PC-3 (cell line): ENCODE measurements around the gene R3HDM2.

Source experiments
- EZH2 ChIP-seq: fragments of 300-600 bp; sonication (generic); IDR thresholded peaks from one replicate; pipeline ENCODE4 v1.6.1; 2017; ENCODE audit warnings: antibody characterized with exemption, mild to moderate bottlenecking, low read length; ENCODE audit not compliant: unreplicated experiment
- EZH2phosphoT487 ChIP-seq: fragments of 300-600 bp; sonication (generic); IDR thresholded peaks from 2 replicates; pipeline ENCODE4 v1.6.1; 2018; ENCODE audit warnings: mild to moderate bottlenecking, antibody characterized with exemption, low read length, borderline replicate concordance
- TF ChIP-seq, protein P1 (sequence below): fragments of 300-600 bp; sonication (generic); conservative IDR thresholded peaks from 2 replicates; pipeline ENCODE4 v1.5.1; 2017; ENCODE audit warnings: antibody characterized with exemption, low read depth, mild to moderate bottlenecking, low read length

DNA sequence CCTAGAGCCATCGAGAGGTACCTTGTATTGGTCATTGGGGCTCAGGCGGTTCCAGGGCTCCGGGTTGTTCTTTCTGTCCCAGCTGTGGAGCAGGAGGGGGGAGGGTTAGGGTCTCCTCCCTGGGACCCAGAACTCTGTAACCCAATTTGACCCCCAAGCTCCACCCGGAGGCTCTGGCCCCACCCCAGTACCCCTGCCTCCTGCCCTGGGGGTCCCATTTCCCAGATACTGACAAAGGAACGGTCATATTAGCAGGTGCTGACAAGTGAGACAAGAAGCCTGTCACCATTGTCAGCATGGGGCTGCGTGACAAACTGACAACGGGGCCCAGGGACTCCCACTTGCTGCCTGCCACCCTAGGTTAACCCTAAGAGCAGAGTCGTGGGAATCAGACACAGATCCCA, 195.1 kb downstream of the R3HDM2 start:
- TF ChIP-seq, protein P1, sequence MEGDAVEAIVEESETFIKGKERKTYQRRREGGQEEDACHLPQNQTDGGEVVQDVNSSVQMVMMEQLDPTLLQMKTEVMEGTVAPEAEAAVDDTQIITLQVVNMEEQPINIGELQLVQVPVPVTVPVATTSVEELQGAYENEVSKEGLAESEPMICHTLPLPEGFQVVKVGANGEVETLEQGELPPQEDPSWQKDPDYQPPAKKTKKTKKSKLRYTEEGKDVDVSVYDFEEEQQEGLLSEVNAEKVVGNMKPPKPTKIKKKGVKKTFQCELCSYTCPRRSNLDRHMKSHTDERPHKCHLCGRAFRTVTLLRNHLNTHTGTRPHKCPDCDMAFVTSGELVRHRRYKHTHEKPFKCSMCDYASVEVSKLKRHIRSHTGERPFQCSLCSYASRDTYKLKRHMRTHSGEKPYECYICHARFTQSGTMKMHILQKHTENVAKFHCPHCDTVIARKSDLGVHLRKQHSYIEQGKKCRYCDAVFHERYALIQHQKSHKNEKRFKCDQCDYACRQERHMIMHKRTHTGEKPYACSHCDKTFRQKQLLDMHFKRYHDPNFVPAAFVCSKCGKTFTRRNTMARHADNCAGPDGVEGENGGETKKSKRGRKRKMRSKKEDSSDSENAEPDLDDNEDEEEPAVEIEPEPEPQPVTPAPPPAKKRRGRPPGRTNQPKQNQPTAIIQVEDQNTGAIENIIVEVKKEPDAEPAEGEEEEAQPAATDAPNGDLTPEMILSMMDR = no peak
- TF ChIP-seq EZH2 (no peak), EZH2phosphoT487 (no peak)
